B cell (primary cell): ENCODE data around the gene TSEN54. TPM values are rescaled to one million over a fixed set of nuclear protein-coding genes. Genes with fewer than 3 reads are reported as not detected.

Experiments used
- ATAC-seq: fragments of 200-7000 bp; cut with Tn5 transposase; one replicate; pipeline ENCODE4 v1.10.0; 2021; ENCODE audit warnings: low read depth, mild to moderate bottlenecking, moderate number of reproducible peaks, moderate library complexity
- CTCF ChIA-PET: fragments of 350-600 bp; sonication (Branson Sonifier 250); formaldehyde crosslinking; loops from one replicate; lab custom pipeline; 2021; ENCODE audit warnings: antibody characterized with exemption, inconsistent platforms; lab: Charles Lee
- POLR2A ChIA-PET: fragments of 350-600 bp; sonication (Branson Sonifier 250); formaldehyde crosslinking; loops from one replicate; lab custom pipeline; 2021; ENCODE audit warnings: antibody characterized with exemption; lab: Charles Lee
- DNase-seq: peaks from one replicate; pipeline ENCODE4 v3.0.0; 2013
- H2AFZ ChIP-seq: 2 replicates; pipeline ENCODE4 v1.6.1; 2012; ENCODE audit warnings: mild to moderate bottlenecking, low read depth, low read length; ENCODE audit not compliant: insufficient read depth, poor library complexity, severe bottlenecking
- H3K27ac ChIP-seq, 2 donors: 1 replicate in 1 of 2; 2 replicates in 1 of 2; pipeline ENCODE4 v1.5.1; 2012 to 2013; ENCODE audit warnings: low read length in 2 of 2, mild to moderate bottlenecking in 2 of 2, moderate library complexity in 1 of 2
- H3K27me3 ChIP-seq, 4 experiments: fragments of 200-600 bp in 1 of 4; sonication (generic) in 1 of 4; replicated peaks in 1 of 4; 1 replicate in 2 of 4; 2 replicates in 2 of 4; pipeline versions ENCODE4 v1.6.1 to v1.7.0; 2013 to 2016; ENCODE audit warnings: low read length in 3 of 4, mild to moderate bottlenecking in 2 of 4, mixed read lengths in 1 of 4, moderate library complexity in 1 of 4; ENCODE audit not compliant: insufficient read depth in 4 of 4, control insufficient read depth in 3 of 4; ENCODE audit errors: control extremely low read depth in 1 of 4
- H3K36me3 ChIP-seq, 2 experiments: replicated peaks in 1 of 2; 1 replicate in 1 of 2; 2 replicates in 1 of 2; pipeline versions ENCODE4 v1.6.1 to v1.7.1; 2013; ENCODE audit warnings: low read length in 1 of 2; ENCODE audit not compliant: insufficient read depth in 2 of 2, control insufficient read depth in 1 of 2; ENCODE audit errors: control extremely low read depth in 1 of 2, extremely low read depth in 1 of 2
- H3K4me1 ChIP-seq, 2 donors: fragments of 200-600 bp in 1 of 2; sonication (generic) in 1 of 2; 1 replicate in 1 of 2; 2 replicates in 1 of 2; pipeline versions ENCODE4 v1.5.1 to v1.6.1; 2013 to 2017; ENCODE audit warnings: low read length in 2 of 2; ENCODE audit not compliant: control insufficient read depth in 2 of 2, insufficient read depth in 2 of 2
- H3K4me2 ChIP-seq: replicated peaks from 2 replicates; pipeline ENCODE3; 2012; ENCODE audit warnings: mild to moderate bottlenecking, low read depth, low read length; ENCODE audit not compliant: poor library complexity, severe bottlenecking
- H3K4me3 ChIP-seq, 5 experiments: fragments of 200-600 bp in 1 of 5; sonication (generic) in 1 of 5; 1 replicate in 3 of 5; 2 replicates in 2 of 5; pipeline versions ENCODE4 v1.5.1 to v1.7.0; 2011 to 2016; ENCODE audit warnings: low read length in 4 of 5, mild to moderate bottlenecking in 4 of 5, low read depth in 2 of 5, control low read depth in 1 of 5, moderate library complexity in 1 of 5; ENCODE audit not compliant: insufficient read depth in 1 of 5; ENCODE audit errors: control extremely low read depth in 1 of 5, extremely low read depth in 1 of 5
- H3K79me2 ChIP-seq: fragments of 200-600 bp; sonication (generic); one replicate; pipeline ENCODE4 v1.6.0; 2016; ENCODE audit warnings: low read length; ENCODE audit not compliant: control insufficient read depth, insufficient read depth
- H3K9ac ChIP-seq: fragments of 200-600 bp; sonication (generic); 2 replicates; pipeline ENCODE4 v1.6.1; 2017; ENCODE audit warnings: mild to moderate bottlenecking, low read length, moderate library complexity
- H3K9me3 ChIP-seq, 3 donors: one replicate each; pipeline versions ENCODE4 v1.6.1 to v1.7.1; 2013; ENCODE audit warnings: low read length in 2 of 3; ENCODE audit not compliant: control insufficient read depth in 2 of 3, insufficient read depth in 1 of 3; ENCODE audit errors: control extremely low read depth in 1 of 3
- H4K20me1 ChIP-seq: 2 replicates; pipeline ENCODE4 v1.6.0; 2012; ENCODE audit warnings: mild to moderate bottlenecking, low read length; ENCODE audit not compliant: insufficient read depth, control insufficient read depth, poor library complexity, severe bottlenecking
- H3K27ac Mint-ChIP-seq: one replicate; pipeline ENCODE4 v1.8.0; 2021; ENCODE audit warnings: mixed read lengths
- H3K27me3 Mint-ChIP-seq: one replicate; pipeline ENCODE4 v1.8.0; 2021; ENCODE audit warnings: mixed read lengths
- H3K4me1 Mint-ChIP-seq: one replicate; pipeline ENCODE4 v1.8.0; 2021; ENCODE audit warnings: mixed read lengths
- H3K4me3 Mint-ChIP-seq: one replicate; pipeline ENCODE4 v1.8.0; 2021; ENCODE audit warnings: mixed read lengths
- H3K9me3 Mint-ChIP-seq: one replicate; pipeline ENCODE4 v1.8.0; 2022; ENCODE audit warnings: mixed read lengths; ENCODE audit not compliant: insufficient read depth
- EZH2 ChIP-seq: IDR thresholded peaks from 2 replicates; pipeline ENCODE4 v1.6.1; 2012; ENCODE audit warnings: borderline replicate concordance, low read depth, mild to moderate bottlenecking, moderate library complexity, low read length; ENCODE audit not compliant: insufficient read depth, poor library complexity, severe bottlenecking
- WGBS: methylation state at CpG from one replicate; pipeline ENCODE4 v1.1.5; 2013; ENCODE audit warnings: missing lambda C conversion rate; ENCODE audit not compliant: insufficient coverage; 5-methylcytosine and 5-hydroxymethylcytosine counted together
- intact Hi-C: fragments of 100-400 bp; cut with micrococcal nuclease; formaldehyde crosslinking; loops from one replicate; pipeline ENCODE4 v1.10.0; 2022
- polyA plus RNA-seq: library from polyadenylated mRNA; depleted of rRNA; stranded (reverse); fragments of >200 nt; gene quantifications from 2 replicates; pipeline ENCODE4 v1.2.3, GENCODE V29; 2012
- total RNA-seq, 2 donors: library from RNA; stranded (reverse); fragments of 120-200 nt in 1 of 2; gene quantifications; 1 replicate in 1 of 2; 2 replicates in 1 of 2; pipeline versions ENCODE4 v1.2.3 to v1.2.4, GENCODE V29; 2013 to 2022
- TF ChIP-seq, protein P1 (sequence below): fragments of 200-600 bp; IDR thresholded peaks from one replicate; pipeline ENCODE4 v1.8.0; 2022; ENCODE audit warnings: antibody characterized with exemption, mild to moderate bottlenecking

The TSEN54 gene
- total and polyA plus RNA-seq, 2 donors (not counting 1 experiment from before 2014, with no cell fraction given), result 33.0 to 45.9 TPM

DNA sequence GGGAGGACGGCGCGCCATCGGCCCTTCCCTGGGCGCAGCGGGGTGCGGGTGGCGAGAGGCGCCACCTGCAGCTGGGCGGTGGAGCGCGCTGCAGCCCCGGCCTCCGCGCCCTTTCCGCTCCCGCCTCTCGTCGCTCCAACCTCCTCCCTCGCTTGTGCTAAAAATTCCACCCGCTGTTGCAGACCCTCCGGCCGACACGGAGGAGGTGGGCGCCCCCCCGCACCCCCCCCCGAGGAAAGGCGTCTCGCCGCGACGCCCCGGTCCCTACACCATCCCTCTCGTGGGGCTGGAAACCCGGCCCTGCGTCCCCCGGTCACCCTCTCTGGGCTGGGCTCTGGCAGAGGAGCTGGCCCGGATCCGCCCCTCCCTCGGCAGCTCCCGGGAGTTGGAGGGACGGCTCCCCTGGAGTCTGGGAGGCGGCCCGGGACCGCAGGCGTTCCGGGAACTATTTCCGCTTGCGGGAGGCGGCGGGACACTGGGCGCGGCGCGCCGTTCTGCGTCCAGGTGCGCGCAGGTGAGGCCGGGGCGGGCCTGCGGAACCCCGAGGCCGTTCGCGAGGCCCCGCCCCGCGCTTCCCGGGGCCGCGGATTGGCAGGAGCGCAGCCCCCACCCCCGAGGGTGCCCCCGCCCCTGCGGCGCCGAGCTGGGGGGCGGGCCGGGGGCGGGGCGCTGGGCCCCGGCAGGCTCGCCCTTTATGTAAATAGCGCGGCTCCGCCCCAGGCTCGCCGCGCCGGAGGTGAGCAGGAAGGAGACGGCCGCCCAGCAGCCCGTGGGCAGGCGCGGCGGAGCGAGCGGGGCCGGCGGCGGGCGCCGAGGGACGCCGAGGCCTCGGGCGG, 8.9 kb downstream of the TSEN54 start, which contains the start of gene LLGL2:
Gene LLGL2 (plus strand): TSS at position 728 of the 836 bp plus-strand sequence. CDS start 17,730 bp downstream, outside the sequence.
- Mint-ChIP-seq H3K4me1 (peaks cover 14% of the 10 kb centered on the region), H3K4me3 (peak within 1 kb of the TSS; percentile 89), H3K9me3 (no peaks in the 10 kb centered on the region), H3K27ac (no peak within 1 kb of the TSS), H3K27me3 (no peaks in the 10 kb centered on the region)
- peak within 1 kb of the TSS; percentile 88 for H3K9ac ChIP-seq
- ATAC-seq (peak; percentile 92), DNase-seq (peak; percentile 92)
- H3K4me1 ChIP-seq, result peaks cover 15 to 18% of the 10 kb centered on the region in 2 donors
- H4K20me1 ChIP-seq, result peaks cover 7% of the 10 kb centered on the region
- ChIA-PET POLR2A (interaction anchor here (0.5 to 1.6 kb wide), 4 partner anchors 9 to 261 kb away, joined by 3 to 22 read pairs (median 4); partner anchors contain the start of gene TSEN54), CTCF (interaction anchor here (0.7 to 2.2 kb wide), 10 partner anchors 8 to 255 kb away, joined by 3 to 24 read pairs (median 4); partner anchors contain the start of genes MIF4GD and TSEN54)
- intact Hi-C loops, result loop anchor here (1.0 to 2.0 kb wide), 7 partner anchors 9 to 236 kb away; partner anchors contain the start of genes SLC25A19, TMEM94 and TSEN54
- no peak for TF ChIP-seq EZH2
- TF ChIP-seq, protein P1, sequence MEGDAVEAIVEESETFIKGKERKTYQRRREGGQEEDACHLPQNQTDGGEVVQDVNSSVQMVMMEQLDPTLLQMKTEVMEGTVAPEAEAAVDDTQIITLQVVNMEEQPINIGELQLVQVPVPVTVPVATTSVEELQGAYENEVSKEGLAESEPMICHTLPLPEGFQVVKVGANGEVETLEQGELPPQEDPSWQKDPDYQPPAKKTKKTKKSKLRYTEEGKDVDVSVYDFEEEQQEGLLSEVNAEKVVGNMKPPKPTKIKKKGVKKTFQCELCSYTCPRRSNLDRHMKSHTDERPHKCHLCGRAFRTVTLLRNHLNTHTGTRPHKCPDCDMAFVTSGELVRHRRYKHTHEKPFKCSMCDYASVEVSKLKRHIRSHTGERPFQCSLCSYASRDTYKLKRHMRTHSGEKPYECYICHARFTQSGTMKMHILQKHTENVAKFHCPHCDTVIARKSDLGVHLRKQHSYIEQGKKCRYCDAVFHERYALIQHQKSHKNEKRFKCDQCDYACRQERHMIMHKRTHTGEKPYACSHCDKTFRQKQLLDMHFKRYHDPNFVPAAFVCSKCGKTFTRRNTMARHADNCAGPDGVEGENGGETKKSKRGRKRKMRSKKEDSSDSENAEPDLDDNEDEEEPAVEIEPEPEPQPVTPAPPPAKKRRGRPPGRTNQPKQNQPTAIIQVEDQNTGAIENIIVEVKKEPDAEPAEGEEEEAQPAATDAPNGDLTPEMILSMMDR, result peak; percentile 47
- H3K79me2 ChIP-seq, result peaks cover 17% of the 10 kb centered on the region
- H3K27ac ChIP-seq, result peak within 1 kb of the TSS in 1 of 2 donors; percentile 24
- H3K9me3 ChIP-seq, result no peaks in the 10 kb centered on the region
- under 1% methylated on average over 104 of the region's 108 CpGs for WGBS
- H3K36me3 ChIP-seq, result no peaks in the 10 kb centered on the region
- H2AFZ ChIP-seq, result peak within 1 kb of the TSS; percentile 95
- peaks cover 0 to 7% (median 0%) of the 10 kb centered on the region in 4 experiments for H3K27me3 ChIP-seq
- H3K4me2 ChIP-seq, result peak within 1 kb of the TSS; percentile 98
- H3K4me3 ChIP-seq, result peak within 1 kb of the TSS; percentile 35 to 80 (median 74)
